GM10266 (cell line): ENCODE results near the gene KCTD15.

Experiments used
- DNase-seq: peaks from one replicate; pipeline ENCODE4 v3.0.0; 2012; ENCODE audit errors: extremely low spot score
- TF ChIP-seq, protein P1 (sequence below): IDR thresholded peaks from 2 replicates; pipeline ENCODE4 v1.5.1; 2012; ENCODE audit warnings: mild to moderate bottlenecking, low read depth; ENCODE audit not compliant: control insufficient read depth, insufficient read depth; ENCODE audit errors: missing control alignments

The KCTD15 gene

DNA sequence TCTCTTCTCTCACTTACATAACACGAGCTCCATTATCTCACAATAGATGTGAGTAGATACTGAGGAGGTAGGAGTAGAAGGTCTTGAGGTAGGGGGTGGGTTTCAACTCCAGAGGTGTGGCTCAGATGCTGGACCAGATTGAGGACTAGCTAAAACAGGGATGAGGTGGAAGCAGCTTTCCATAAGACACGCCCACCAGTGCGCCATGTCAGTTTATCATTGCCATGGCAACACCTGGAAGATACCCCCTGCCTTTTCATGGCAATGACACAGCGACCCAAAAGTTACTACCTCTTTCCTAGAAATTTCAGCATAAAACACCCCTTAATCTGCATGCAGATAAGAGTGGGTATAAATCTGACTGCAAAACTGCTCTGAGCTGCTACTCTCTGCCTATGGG is 44.1 kb downstream of the KCTD15 start:
- DNase-seq = no peak
- TF ChIP-seq, protein P1, sequence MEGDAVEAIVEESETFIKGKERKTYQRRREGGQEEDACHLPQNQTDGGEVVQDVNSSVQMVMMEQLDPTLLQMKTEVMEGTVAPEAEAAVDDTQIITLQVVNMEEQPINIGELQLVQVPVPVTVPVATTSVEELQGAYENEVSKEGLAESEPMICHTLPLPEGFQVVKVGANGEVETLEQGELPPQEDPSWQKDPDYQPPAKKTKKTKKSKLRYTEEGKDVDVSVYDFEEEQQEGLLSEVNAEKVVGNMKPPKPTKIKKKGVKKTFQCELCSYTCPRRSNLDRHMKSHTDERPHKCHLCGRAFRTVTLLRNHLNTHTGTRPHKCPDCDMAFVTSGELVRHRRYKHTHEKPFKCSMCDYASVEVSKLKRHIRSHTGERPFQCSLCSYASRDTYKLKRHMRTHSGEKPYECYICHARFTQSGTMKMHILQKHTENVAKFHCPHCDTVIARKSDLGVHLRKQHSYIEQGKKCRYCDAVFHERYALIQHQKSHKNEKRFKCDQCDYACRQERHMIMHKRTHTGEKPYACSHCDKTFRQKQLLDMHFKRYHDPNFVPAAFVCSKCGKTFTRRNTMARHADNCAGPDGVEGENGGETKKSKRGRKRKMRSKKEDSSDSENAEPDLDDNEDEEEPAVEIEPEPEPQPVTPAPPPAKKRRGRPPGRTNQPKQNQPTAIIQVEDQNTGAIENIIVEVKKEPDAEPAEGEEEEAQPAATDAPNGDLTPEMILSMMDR = no peak

DNA sequence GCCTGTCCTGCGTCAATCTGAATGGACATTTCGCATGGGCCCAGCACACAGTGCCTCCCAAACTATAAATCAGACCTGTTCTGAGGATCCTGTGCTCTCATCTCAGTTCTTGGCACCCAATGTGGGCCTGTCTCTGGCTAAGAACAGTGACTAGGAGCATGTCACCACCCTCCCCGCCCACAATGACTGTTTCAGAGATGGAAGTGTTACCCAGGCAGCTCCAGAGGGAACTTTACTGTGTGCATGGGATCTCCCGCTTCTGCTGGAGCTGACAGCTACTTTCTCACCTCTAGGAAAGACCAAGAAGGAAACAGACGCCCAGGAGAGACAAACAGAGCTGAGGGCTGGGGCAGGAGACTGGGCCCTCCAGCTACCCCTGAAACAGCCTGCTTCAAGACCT is 45.0 kb downstream of the KCTD15 start:
- TF ChIP-seq, protein P1 = no peak
- DNase-seq = no peak

DNA sequence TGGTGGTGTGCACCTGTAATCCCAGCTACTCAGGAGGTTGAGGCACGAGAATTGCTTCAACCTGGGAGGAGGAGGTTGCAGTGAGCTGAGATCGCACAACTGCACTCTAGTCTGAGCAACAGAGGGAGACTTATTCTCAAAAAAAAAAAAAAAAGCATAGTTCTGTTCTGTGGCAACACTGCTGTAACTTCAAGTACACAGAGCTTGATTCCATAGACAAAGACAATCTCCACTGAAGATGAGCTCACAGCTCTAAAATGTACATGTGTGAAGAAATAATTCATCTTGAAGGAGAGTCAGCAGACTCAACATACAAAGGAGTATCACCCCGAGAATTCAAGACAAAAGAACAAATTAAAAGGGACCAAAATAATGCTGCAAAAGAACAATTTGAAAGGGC is 47.8 kb downstream of the KCTD15 start:
- DNase-seq = no peak
- TF ChIP-seq, protein P1 = no peak

DNA sequence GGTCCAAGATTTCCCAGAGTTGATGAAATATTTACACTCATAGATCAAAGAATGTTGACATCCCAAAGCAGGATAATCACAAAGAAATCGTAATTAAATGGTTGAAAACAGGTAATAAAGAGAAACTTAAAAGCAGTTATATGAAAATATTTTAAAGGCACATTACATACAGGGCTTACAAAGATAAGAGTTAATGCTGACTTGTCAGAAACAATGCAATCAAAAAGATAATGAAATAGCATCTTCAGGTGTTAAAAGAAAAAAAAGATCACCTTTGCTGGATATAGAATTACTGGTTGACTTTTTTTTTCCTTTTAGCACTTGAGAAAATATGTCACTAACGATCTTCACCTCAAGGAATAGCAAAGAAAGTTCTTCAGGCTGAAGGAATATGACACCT is 48.8 kb downstream of the KCTD15 start:
- no peak for DNase-seq
- TF ChIP-seq, protein P1 = no peak

DNA sequence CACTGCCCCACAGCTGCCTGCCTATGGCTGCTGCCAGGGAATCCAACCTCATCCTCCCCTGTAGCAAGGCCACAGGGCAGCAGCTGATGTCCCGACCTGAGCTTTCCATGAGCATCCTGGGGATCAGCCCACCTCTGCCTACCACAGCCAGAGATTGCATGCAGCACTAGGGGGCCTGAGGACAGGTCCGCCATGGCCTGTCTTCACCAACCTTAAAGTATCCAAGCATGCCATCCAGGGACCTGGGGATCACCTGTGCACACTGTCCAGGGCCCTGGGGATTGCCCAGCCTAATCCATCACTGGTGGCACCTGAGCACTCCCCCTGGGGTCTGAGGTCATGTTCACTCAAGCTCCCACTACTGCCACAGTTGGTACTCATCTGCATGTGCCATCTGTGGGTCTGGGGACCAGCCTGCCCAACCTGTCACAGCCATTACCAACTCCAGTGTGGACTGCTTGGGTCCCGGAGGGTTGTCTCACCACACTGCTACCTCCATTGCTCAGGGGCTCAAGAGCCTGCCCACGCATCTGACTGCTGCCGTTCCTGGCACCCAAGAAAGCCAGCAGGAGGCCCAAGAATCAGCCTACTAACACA is 53.0 kb downstream of the KCTD15 start:
- TF ChIP-seq, protein P1 = no peak

DNA sequence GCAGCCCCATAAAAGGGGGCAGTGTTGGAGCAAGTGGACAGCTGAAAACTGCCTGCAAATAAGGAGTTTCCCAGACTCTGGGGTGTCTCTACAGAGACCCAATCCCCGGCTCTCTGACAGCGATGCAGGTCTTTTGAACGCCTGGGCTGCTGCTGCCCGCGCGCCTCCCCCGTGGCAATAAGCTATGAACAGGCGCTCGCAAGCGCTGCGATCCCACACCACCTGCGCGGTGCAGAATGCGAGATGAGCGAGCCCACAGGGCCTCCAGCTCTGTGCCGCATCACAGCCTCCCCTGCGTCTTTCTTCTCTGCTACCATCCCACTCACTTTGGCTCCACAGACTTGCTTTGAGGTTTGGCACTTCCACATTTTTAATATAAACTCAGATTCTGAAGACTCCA is 62.3 kb downstream of the KCTD15 start:
- TF ChIP-seq, protein P1 = no peak
- DNase-seq = no peak

More for the DNA sequence above, 53.0 kb downstream of the KCTD15 start:
- no peak for DNase-seq

DNA sequence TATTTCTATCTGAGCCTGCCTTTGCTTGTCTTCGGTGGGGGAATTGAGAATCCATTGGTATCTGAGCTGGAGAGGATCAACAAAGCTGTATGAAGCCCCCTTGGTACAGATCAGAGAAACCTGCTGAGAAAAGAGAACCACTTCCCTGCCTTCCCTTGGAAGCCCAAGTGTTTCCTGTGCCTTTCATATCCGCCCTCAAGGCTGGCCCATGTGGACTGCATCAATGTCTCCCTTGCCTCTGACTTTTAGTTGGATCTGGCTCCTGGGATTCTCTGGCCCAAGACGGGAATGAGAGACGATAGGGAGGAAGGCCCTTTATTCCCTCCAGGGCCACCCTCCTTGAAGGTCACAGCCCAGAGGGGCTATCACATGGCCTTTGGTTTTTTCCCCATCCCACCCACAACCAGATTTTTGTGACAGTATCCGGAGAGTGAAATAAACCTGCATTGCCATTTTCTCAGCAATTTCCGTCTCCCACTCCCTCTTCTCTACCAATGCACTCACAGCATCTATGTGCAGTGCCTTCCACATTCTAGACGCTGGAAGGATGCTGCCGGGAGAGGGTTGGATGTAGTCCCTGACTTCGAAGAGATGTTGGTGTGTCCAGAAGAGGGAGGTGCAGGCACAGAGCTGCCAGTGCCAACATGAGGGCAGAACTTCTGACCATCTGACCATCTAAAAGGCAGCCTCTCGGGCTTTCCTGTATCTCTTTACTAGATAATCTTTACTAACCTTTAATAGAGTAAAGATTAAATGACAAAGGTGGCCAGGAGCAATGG is 63.8 kb downstream of the KCTD15 start:
- TF ChIP-seq, protein P1 = no peak
- no peak for DNase-seq
